H1 (cell line): ENCODE data around the gene RAP1GDS1. TPM values are rescaled to one million over a fixed set of nuclear protein-coding genes. Genes with fewer than 3 reads are reported as not detected.
A peak's percentile ranks its signal among the peaks of the same experiment; 100 is the strongest.

Experiments
- CTCF ChIA-PET: fragments of 300-600 bp; sonication (Branson Sonifier 250); formaldehyde crosslinking; loops from one replicate; lab custom pipeline; 2021; ENCODE audit not compliant: partially characterized antibody; lab: Charles Lee
- POLR2A ChIA-PET: fragments of 300-600 bp; sonication (Branson Sonifier 250); formaldehyde crosslinking; loops from one replicate; lab custom pipeline; 2021; ENCODE audit warnings: inconsistent platforms; ENCODE audit not compliant: partially characterized antibody; lab: Charles Lee
- DNase-seq, 2 experiments: peaks; one replicate each; pipeline versions ENCODE4 v3.0.0 to v3.0.0-alpha.2; 2010 to 2022; ENCODE audit warnings: low spot score in 2 of 2, low read depth in 1 of 2, mixed read lengths in 1 of 2
- FAIRE-seq: peaks from 2 replicates; lab custom pipeline; 2011; peaks lifted over from hg19 to GRCh38; lab: Jason Lieb, UNC
- H2AFZ ChIP-seq: 2 replicates; pipeline ENCODE4 v1.8.1; 2012; ENCODE audit warnings: low read length, inconsistent platforms
- H2AK5ac ChIP-seq: 2 replicates; pipeline ENCODE4 v1.6.1; 2013; ENCODE audit warnings: low read depth, low read length
- H2BK120ac ChIP-seq: replicated peaks from 2 replicates; pipeline ENCODE3; 2013; ENCODE audit warnings: low read depth, low read length, inconsistent platforms
- H2BK12ac ChIP-seq: 2 replicates; pipeline ENCODE4 v1.6.1; 2013; ENCODE audit warnings: low read depth, low read length
- H2BK15ac ChIP-seq: 2 replicates; pipeline ENCODE4 v1.6.1; 2013; ENCODE audit warnings: low read length
- H2BK20ac ChIP-seq: 2 replicates; pipeline ENCODE4 v1.6.1; 2013; ENCODE audit warnings: low read length
- H2BK5ac ChIP-seq: 2 replicates; pipeline ENCODE4 v1.6.1; 2013; ENCODE audit warnings: low read depth, low read length
- H3K14ac ChIP-seq: 2 replicates; pipeline ENCODE4 v1.6.1; 2013; ENCODE audit warnings: inconsistent platforms; ENCODE audit not compliant: insufficient read length
- H3K18ac ChIP-seq: 2 replicates; pipeline ENCODE4 v1.6.1; 2013; ENCODE audit warnings: low read length; ENCODE audit errors: extremely low read depth
- H3K23ac ChIP-seq: 2 replicates; pipeline ENCODE4 v1.6.1; 2013; ENCODE audit warnings: inconsistent platforms; ENCODE audit not compliant: insufficient read length
- H3K23me2 ChIP-seq: 2 replicates; pipeline ENCODE4 v1.6.1; 2013; ENCODE audit warnings: low read depth, low read length
- H3K27ac ChIP-seq: 2 replicates; pipeline ENCODE4 v1.6.1; 2011; ENCODE audit warnings: low read depth, low read length, inconsistent platforms
- H3K27me3 ChIP-seq, 4 experiments: replicated peaks in 1 of 4; 1 replicate in 1 of 4; 2 replicates in 3 of 4; pipeline versions ENCODE4 v1.6.1 to v1.8.1; 2011 to 2013; ENCODE audit warnings: low read length in 3 of 4, mild to moderate bottlenecking in 3 of 4, inconsistent platforms in 2 of 4, mixed read lengths in 2 of 4, moderate library complexity in 1 of 4; ENCODE audit not compliant: control insufficient read depth in 3 of 4, insufficient read depth in 3 of 4; ENCODE audit errors: extremely low read depth in 1 of 4
- H3K36me3 ChIP-seq, 4 experiments: 2 replicates each; pipeline versions ENCODE4 v1.6.1 to v1.8.1; 2011 to 2013; ENCODE audit warnings: mild to moderate bottlenecking in 4 of 4, low read length in 3 of 4, moderate library complexity in 2 of 4, control low read depth in 1 of 4, inconsistent platforms in 1 of 4; ENCODE audit not compliant: insufficient read depth in 4 of 4, control insufficient read depth in 2 of 4
- H3K4ac ChIP-seq: replicated peaks from 2 replicates; pipeline ENCODE3; 2013; ENCODE audit warnings: low read length, low read depth, mixed read lengths, inconsistent platforms; ENCODE audit not compliant: insufficient read length
- H3K4me1 ChIP-seq, 4 experiments: replicated peaks in 1 of 4; 1 replicate in 1 of 4; 2 replicates in 3 of 4; pipeline versions ENCODE4 v1.6.1 to v1.8.1; 2011 to 2013; ENCODE audit warnings: low read length in 3 of 4, inconsistent platforms in 2 of 4, mixed read lengths in 1 of 4; ENCODE audit not compliant: insufficient read depth in 4 of 4, control insufficient read depth in 3 of 4
- H3K4me2 ChIP-seq, 2 experiments: 2 replicates each; pipeline versions ENCODE4 v1.6.1 to v1.8.1; 2011 to 2013; ENCODE audit warnings: low read depth in 2 of 2, low read length in 2 of 2, control low read depth in 1 of 2, inconsistent platforms in 1 of 2, mild to moderate bottlenecking in 1 of 2; ENCODE audit not compliant: insufficient read depth in 1 of 2
- H3K4me3 ChIP-seq, 4 experiments: fragments of 200-600, 300-600 bp in 1 of 4; sonication (generic), shearing (Covaris generic), sonication (Bioruptor Twin) in 1 of 4; 2 replicates each; pipeline versions ENCODE4 v1.5.1 to v1.8.1; 2011 to 2016; ENCODE audit warnings: low read length in 4 of 4, low read depth in 3 of 4, control low read depth in 2 of 4, inconsistent platforms in 2 of 4, mild to moderate bottlenecking in 2 of 4, mixed read lengths in 1 of 4, moderate library complexity in 1 of 4; ENCODE audit not compliant: insufficient read depth in 2 of 4; ENCODE audit errors: extremely low read depth in 1 of 4
- H3K56ac ChIP-seq: replicated peaks from 2 replicates; pipeline ENCODE3; 2013; ENCODE audit warnings: low read depth, mild to moderate bottlenecking, mixed read lengths, low read length, inconsistent platforms; ENCODE audit not compliant: insufficient read length
- H3K79me1 ChIP-seq: 2 replicates; pipeline ENCODE4 v1.6.1; 2013; ENCODE audit warnings: low read depth, low read length, control low read depth
- H3K79me2 ChIP-seq, 2 experiments: 2 replicates each; pipeline versions ENCODE4 v1.6.1 to v1.8.1; 2012 to 2013; ENCODE audit warnings: low read length in 2 of 2, mild to moderate bottlenecking in 2 of 2, inconsistent platforms in 1 of 2; ENCODE audit not compliant: insufficient read depth in 2 of 2, control insufficient read depth in 1 of 2
- H3K9ac ChIP-seq, 4 experiments: replicated peaks in 1 of 4; 1 replicate in 1 of 4; 2 replicates in 3 of 4; pipeline versions ENCODE4 v1.6.1 to v1.8.1; 2011 to 2013; ENCODE audit warnings: low read depth in 3 of 4, low read length in 3 of 4, control low read depth in 2 of 4, mild to moderate bottlenecking in 2 of 4, moderate library complexity in 2 of 4, inconsistent platforms in 1 of 4; ENCODE audit errors: extremely low read depth in 1 of 4
- H3K9me3 ChIP-seq, 2 experiments: 2 replicates each; pipeline versions ENCODE4 v1.6.1 to v1.8.1; 2012 to 2013; ENCODE audit warnings: mild to moderate bottlenecking in 2 of 2, moderate library complexity in 2 of 2, control low read depth in 1 of 2, inconsistent platforms in 1 of 2, low read depth in 1 of 2, low read length in 1 of 2, mixed read lengths in 1 of 2; ENCODE audit not compliant: insufficient read depth in 2 of 2
- H4K20me1 ChIP-seq, 2 experiments: replicated peaks in 1 of 2; 2 replicates each; pipeline versions ENCODE3 to v1.8.1; 2011 to 2013; ENCODE audit warnings: inconsistent platforms in 2 of 2, low read length in 2 of 2, mild to moderate bottlenecking in 1 of 2; ENCODE audit not compliant: insufficient read depth in 2 of 2, control insufficient read depth in 1 of 2
- H4K5ac ChIP-seq: 2 replicates; pipeline ENCODE4 v1.6.1; 2013; ENCODE audit warnings: low read length, low read depth, mixed read lengths, inconsistent platforms; ENCODE audit not compliant: insufficient read length
- H4K8ac ChIP-seq: 2 replicates; pipeline ENCODE4 v1.8.0; 2013; ENCODE audit warnings: mild to moderate bottlenecking, moderate library complexity, low read length, inconsistent platforms; ENCODE audit not compliant: insufficient read depth; ENCODE audit errors: extremely low read depth
- H4K91ac ChIP-seq: replicated peaks from 2 replicates; pipeline ENCODE3; 2013; ENCODE audit warnings: low read length, mixed read lengths, inconsistent platforms; ENCODE audit not compliant: insufficient read length
- ASH2L ChIP-seq: fragments of 200-600, 300-600 bp; sonication (generic); IDR thresholded peaks from one replicate; pipeline ENCODE4 v1.7.1; 2017; ENCODE audit warnings: low read length
- CTBP2 ChIP-seq: IDR thresholded peaks from 2 replicates; pipeline ENCODE4 v1.7.0; 2011; ENCODE audit warnings: borderline replicate concordance, mild to moderate bottlenecking, moderate library complexity, mixed read lengths, low read length; ENCODE audit not compliant: insufficient read depth, insufficient read length
- GABPA ChIP-seq: IDR thresholded peaks from 2 replicates; pipeline ENCODE4 v1.6.1; 2011; ENCODE audit warnings: mild to moderate bottlenecking, low read length, moderate library complexity, borderline replicate concordance; ENCODE audit not compliant: insufficient read depth
- GTF2F1 ChIP-seq: IDR thresholded peaks from 2 replicates; pipeline ENCODE4 v1.6.1; 2012; ENCODE audit warnings: low read depth, low read length, improper control_type of control experiment, borderline replicate concordance
- RNF2 ChIP-seq: fragments of 200-900, 300-1000 bp; sonication (generic); IDR thresholded peaks from 2 replicates; pipeline ENCODE4 v1.7.1; 2016; ENCODE audit warnings: borderline replicate concordance, low read depth, mild to moderate bottlenecking, antibody characterized with exemption, low read length; ENCODE audit not compliant: poor library complexity, severe bottlenecking; ENCODE audit errors: missing control alignments
- RXRA ChIP-seq: IDR thresholded peaks from 2 replicates; pipeline ENCODE4 v1.6.1; 2011; ENCODE audit warnings: low read depth, mild to moderate bottlenecking, low read length, moderate library complexity; ENCODE audit not compliant: insufficient read depth
- TCF12 ChIP-seq: IDR thresholded peaks from 2 replicates; pipeline ENCODE4 v1.6.1; 2011; ENCODE audit warnings: low read depth, mild to moderate bottlenecking, low read length
- WGBS, 2 experiments: shearing (Covaris generic) in 1 of 2; methylation state at CpG; one replicate each; pipeline versions ENCODE4 v1.1.6 to v1.1.7; 2013 to 2015; ENCODE audit warnings: low lambda C conversion rate in 2 of 2, mixed read lengths in 2 of 2, inconsistent platforms in 1 of 2, low coverage in 1 of 2, missing lambda C conversion rate in 1 of 2; ENCODE audit not compliant: insufficient replicate concordance in 2 of 2, insufficient coverage in 1 of 2, insufficient read length in 1 of 2; ENCODE audit errors: extremely low coverage in 1 of 2, missing lambda C conversion rate in 1 of 2; 5-methylcytosine and 5-hydroxymethylcytosine counted together
- polyA plus RNA-seq, 7 experiments: library from polyadenylated mRNA; depleted of rRNA in 3 of 7; stranded (reverse) in 5 of 7; unstranded in 2 of 7; fragments of >200 nt in 5 of 7; fragments of 200-250 nt in 2 of 7; gene quantifications; 1 replicate in 5 of 7; 2 replicates in 1 of 7; 4 replicates in 1 of 7; pipeline versions ENCODE4 v1.2.1 to v1.2.3, GENCODE V29; 2011 to 2013; ENCODE audit warnings: missing spikeins in 2 of 7, mixed read lengths in 2 of 7
- total RNA-seq: library from RNA; stranded (reverse); fragmentation: NEBNext Ultra II Directional; extraction: Animal tissue kit (Norgen Biotek cat#: 25700); gene quantifications from 2 replicates; pipeline ENCODE4 v1.2.1, GENCODE V29; 2021
- TF ChIP-seq, protein P1 (sequence below), 3 experiments: IDR thresholded peaks; 1 replicate in 2 of 3; 2 replicates in 1 of 3; pipeline versions ENCODE4 v1.5.1 to v1.6.1; 2011; ENCODE audit warnings: low read length in 3 of 3, mild to moderate bottlenecking in 3 of 3, inconsistent platforms in 2 of 3, low read depth in 1 of 3, moderate library complexity in 1 of 3; ENCODE audit not compliant: insufficient read depth in 1 of 3; ENCODE audit errors: control extremely low read depth in 1 of 3

The RAP1GDS1 gene
- total and polyA plus RNA-seq, 2 of the 8 experiments (the other 6 are each of a cell fraction or from before 2014, with no cell fraction given), result 12.8 to 31.9 TPM

DNA sequence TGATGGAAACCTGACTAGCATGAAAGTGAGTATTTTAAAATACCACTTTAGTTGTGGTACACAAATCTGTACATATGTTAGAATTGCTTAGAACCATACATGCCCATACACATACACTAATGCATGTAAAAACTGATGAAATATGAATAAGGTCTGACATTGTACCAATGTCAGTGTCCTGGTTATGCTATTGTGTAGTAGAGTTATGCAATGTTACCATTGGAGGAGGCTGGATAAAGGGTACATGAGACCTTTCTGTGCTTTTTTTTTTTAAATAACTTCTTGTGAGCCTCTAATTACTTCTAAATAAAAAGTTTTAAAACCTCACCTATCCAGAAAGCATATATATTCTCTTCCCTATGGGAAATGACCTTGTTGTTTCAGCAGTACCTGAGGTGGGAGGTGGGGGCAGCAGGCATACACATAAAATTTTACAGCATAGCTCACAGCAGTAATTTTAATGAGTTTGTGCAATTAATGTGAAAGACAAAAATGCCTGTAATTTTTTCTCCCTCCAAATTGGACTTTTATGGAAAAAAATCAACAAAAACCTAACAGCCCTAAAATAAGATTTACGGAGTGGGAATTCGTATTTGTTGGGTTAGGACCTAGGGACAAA lies 97.6 kb downstream of the RAP1GDS1 start:
- no peak overlapping the region for H3K27ac ChIP-seq
- no peak overlapping the region for H2BK5ac ChIP-seq
- no peaks in the 10 kb centered on the region for H3K4me1 ChIP-seq
- H3K23me2 ChIP-seq, result no peaks in the 10 kb centered on the region
- H3K79me1 ChIP-seq, result no peaks in the 10 kb centered on the region; the same call in 1 of the 2 replicates
- H3K9me3 ChIP-seq, result no peaks in the 10 kb centered on the region
- no peak overlapping the region for H2BK15ac ChIP-seq
- no peak overlapping the region for H3K18ac ChIP-seq
- no peak overlapping the region for H3K23ac ChIP-seq
- no peak overlapping the region for H2AK5ac ChIP-seq
- H2AFZ ChIP-seq, result no peak overlapping the region
- H3K4me2 ChIP-seq, result no peak overlapping the region
- no peak overlapping the region for H4K8ac ChIP-seq
- FAIRE-seq (no peak), DNase-seq (no peak)
- no peak for TF ChIP-seq CTBP2
- no peak for TF ChIP-seq GABPA
- TF ChIP-seq ASH2L, result no peak
- no peak for TF ChIP-seq TCF12
- no peak for TF ChIP-seq GTF2F1
- TF ChIP-seq RXRA, result no peak
- TF ChIP-seq, protein P1, sequence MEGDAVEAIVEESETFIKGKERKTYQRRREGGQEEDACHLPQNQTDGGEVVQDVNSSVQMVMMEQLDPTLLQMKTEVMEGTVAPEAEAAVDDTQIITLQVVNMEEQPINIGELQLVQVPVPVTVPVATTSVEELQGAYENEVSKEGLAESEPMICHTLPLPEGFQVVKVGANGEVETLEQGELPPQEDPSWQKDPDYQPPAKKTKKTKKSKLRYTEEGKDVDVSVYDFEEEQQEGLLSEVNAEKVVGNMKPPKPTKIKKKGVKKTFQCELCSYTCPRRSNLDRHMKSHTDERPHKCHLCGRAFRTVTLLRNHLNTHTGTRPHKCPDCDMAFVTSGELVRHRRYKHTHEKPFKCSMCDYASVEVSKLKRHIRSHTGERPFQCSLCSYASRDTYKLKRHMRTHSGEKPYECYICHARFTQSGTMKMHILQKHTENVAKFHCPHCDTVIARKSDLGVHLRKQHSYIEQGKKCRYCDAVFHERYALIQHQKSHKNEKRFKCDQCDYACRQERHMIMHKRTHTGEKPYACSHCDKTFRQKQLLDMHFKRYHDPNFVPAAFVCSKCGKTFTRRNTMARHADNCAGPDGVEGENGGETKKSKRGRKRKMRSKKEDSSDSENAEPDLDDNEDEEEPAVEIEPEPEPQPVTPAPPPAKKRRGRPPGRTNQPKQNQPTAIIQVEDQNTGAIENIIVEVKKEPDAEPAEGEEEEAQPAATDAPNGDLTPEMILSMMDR (IDR thresholded peaks at IDR 0.05; ENCODE audit: control extremely low read depth in 1 of 3, insufficient read depth in 1 of 3, low read depth in 1 of 3, low read length in 3 of 3), result peak in 1 of 3 experiments; percentile 6; a peak in 1 of 4 replicates
- no peak for TF ChIP-seq RNF2
- H4K91ac ChIP-seq, result no peak overlapping the region
- H3K4me3 ChIP-seq, result no peak overlapping the region
- WGBS, 2 experiments, result 94% methylated on average over 2 of the region's 2 CpGs; no CpG with 5 or more reads in 1 of the 2 experiments
- H3K4ac ChIP-seq, result no peak overlapping the region
- H3K36me3 ChIP-seq, result no peaks in the 10 kb centered on the region
- ChIA-PET POLR2A (no interaction called here), CTCF (no interaction called here)
- no peaks in the 10 kb centered on the region for H3K79me2 ChIP-seq
- H2BK20ac ChIP-seq, result no peak overlapping the region
- H2BK12ac ChIP-seq, result no peak overlapping the region
- H4K5ac ChIP-seq, result no peak overlapping the region
- no peak overlapping the region for H3K14ac ChIP-seq
- no peaks in the 10 kb centered on the region for H3K27me3 ChIP-seq
- no peaks in the 10 kb centered on the region for H4K20me1 ChIP-seq
- H3K56ac ChIP-seq, result no peak overlapping the region
- H2BK120ac ChIP-seq, result no peak overlapping the region
- no peak overlapping the region for H3K9ac ChIP-seq
